A549 (cell line): ENCODE measurements around the gene PKN1. TPM values are rescaled to one million over a fixed set of nuclear protein-coding genes. Genes with fewer than 3 reads are reported as not detected.
A peak's percentile ranks its signal among the peaks of the same experiment; 100 is the strongest.

Experiments used
- ATAC-seq, 2 experiments: fragments of 200-7000 bp in 1 of 2; fragments of >200 bp in 1 of 2; cut with Nextera tagmentation in 1 of 2; cut with Tn5 transposase in 1 of 2; 3 replicates each; pipeline versions ENCODE4 v1.8.0 to v1.9.1; 2018 to 2020; ENCODE audit warnings: mild to moderate bottlenecking in 1 of 2, moderate library complexity in 1 of 2
- CTCF ChIA-PET: fragments of 300-600 bp; sonication (Branson Sonifier 250); formaldehyde crosslinking; extraction: SDS; loops from one replicate; lab custom pipeline; 2021; ENCODE audit warnings: antibody characterized with exemption, inconsistent platforms; lab: Yijun Ruan, JAX
- POLR2A ChIA-PET: fragments of 350-600 bp; formaldehyde crosslinking; extraction: SDS; loops from one replicate; lab custom pipeline; 2021; ENCODE audit warnings: antibody characterized with exemption, inconsistent platforms; lab: Yijun Ruan, JAX
- DNase-seq, 2 experiments: peaks; one replicate each; pipeline versions ENCODE4 v3.0.0 to v3.0.0-alpha.2; 2011 to 2016; ENCODE audit warnings: low read depth in 1 of 2, low spot score in 1 of 2
- FAIRE-seq: peaks from 2 replicates; lab custom pipeline; 2011; peaks lifted over from hg19 to GRCh38; lab: Jason Lieb, UNC
- H3K27ac ChIP-seq, 2 experiments: fragments of >200 bp; sonication (Bioruptor Twin); formaldehyde crosslinking; 3 replicates each; pipeline ENCODE4 v1.5.1; 2016 to 2017
- H3K4me1 ChIP-seq: fragments of >200 bp; sonication (Bioruptor Twin); formaldehyde crosslinking; 3 replicates; pipeline ENCODE4 v1.6.1; 2016
- H3K4me2 ChIP-seq: fragments of >200 bp; sonication (Bioruptor Twin); formaldehyde crosslinking; 3 replicates; pipeline ENCODE4 v1.6.1; 2016
- H3K4me3 ChIP-seq: fragments of >200 bp; sonication (Bioruptor Twin); formaldehyde crosslinking; 3 replicates; pipeline ENCODE4 v1.5.1; 2016
- H3K9me3 ChIP-seq: fragments of >200 bp; sonication (Bioruptor Twin); formaldehyde crosslinking; 3 replicates; pipeline ENCODE4 v1.6.1; 2016
- CBX8 ChIP-seq: fragments of 200-600 bp; sonication (generic); IDR thresholded peaks from 2 replicates; pipeline ENCODE4 v1.6.1; 2016
- FOSL2 ChIP-seq, 2 experiments: fragments of 450-650 bp in 1 of 2; fragments of >200 bp in 1 of 2; sonication (Bioruptor Twin) in 1 of 2; formaldehyde crosslinking; IDR thresholded peaks; 2 replicates each; pipeline versions ENCODE4 v1.5.0 to v1.6.1; 2016 to 2020; ENCODE audit warnings: mild to moderate bottlenecking in 1 of 2, moderate library complexity in 1 of 2
- HOXB5 ChIP-seq: fragments of 250-450 bp; sonication (Bioruptor Pico); IDR thresholded peaks from 2 replicates; pipeline ENCODE4 v1.5.0; 2020; ENCODE audit warnings: mild to moderate bottlenecking, moderate library complexity
- JUN ChIP-seq, 2 experiments: fragments of >200 bp; sonication (Bioruptor Twin); formaldehyde crosslinking; IDR thresholded peaks; 2 replicates in 1 of 2; 3 replicates in 1 of 2; pipeline ENCODE4 v1.6.1; 2016 to 2017
- KDM1A ChIP-seq: fragments of 200-600 bp; sonication (generic); IDR thresholded peaks from 2 replicates; pipeline ENCODE4 v1.6.1; 2016; ENCODE audit warnings: low read depth, mild to moderate bottlenecking
- KDM5A ChIP-seq: fragments of 200-600 bp; sonication (generic); IDR thresholded peaks from 2 replicates; pipeline ENCODE4 v1.6.1; 2016; ENCODE audit warnings: antibody characterized with exemption, mild to moderate bottlenecking
- POLR2A ChIP-seq: IDR thresholded peaks from 2 replicates; pipeline ENCODE4 v1.6.1; 2012; ENCODE audit warnings: mild to moderate bottlenecking, low read length
- RAD21 ChIP-seq, 2 experiments: fragments of >200 bp in 1 of 2; sonication (Bioruptor Twin) in 1 of 2; formaldehyde crosslinking in 1 of 2; IDR thresholded peaks in 1 of 2; conservative IDR thresholded peaks in 1 of 2; 2 replicates in 1 of 2; 3 replicates in 1 of 2; pipeline ENCODE4 v1.6.1; 2012 to 2018; ENCODE audit warnings: inconsistent platforms in 1 of 2
- RARB ChIP-seq: fragments of 250-450 bp; sonication (Bioruptor Pico); IDR thresholded peaks from 2 replicates; pipeline ENCODE4 v1.8.0; 2021; ENCODE audit warnings: mild to moderate bottlenecking, moderate library complexity
- RFX5 ChIP-seq: fragments of 450-650 bp; IDR thresholded peaks from 2 replicates; pipeline ENCODE4 v1.7.1; 2014; ENCODE audit warnings: antibody characterized with exemption, mild to moderate bottlenecking, moderate library complexity
- whole genome bisulfite sequencing: methylation state at CpG from one replicate; pipeline ENCODE4 v1.1.6; 2017; ENCODE audit errors: missing lambda C conversion rate; 5-methylcytosine and 5-hydroxymethylcytosine counted together
- polyA plus RNA-seq, 4 experiments: library from polyadenylated mRNA; depleted of rRNA in 3 of 4; stranded (reverse); fragments of >200 nt; fragmentation: RNase III in 1 of 4; extraction: RNeasy Plus Mini Kit Qiagen cat#74134 plus additional on column Dnase treatment in 1 of 4; gene quantifications; 2 replicates in 3 of 4; 3 replicates in 1 of 4; pipeline ENCODE4 v1.2.3, GENCODE V29; 2011 to 2017
- TF ChIP-seq, protein P1 (sequence below): IDR thresholded peaks from 2 replicates; pipeline ENCODE4 v1.6.1; 2012
- TF ChIP-seq, protein P2 (sequence below): fragments of 150-350 bp; IDR thresholded peaks from 2 replicates; pipeline ENCODE4 v1.6.1; 2014; ENCODE audit warnings: low read depth, mild to moderate bottlenecking, low read length
- TF ChIP-seq, protein P3 (sequence below): fragments of >200 bp; sonication (Bioruptor Twin); formaldehyde crosslinking; IDR thresholded peaks from 3 replicates; pipeline ENCODE4 v1.5.1; 2016
- TF ChIP-seq, protein P4 (sequence below): IDR thresholded peaks from 2 replicates; pipeline ENCODE4 v1.6.1; 2012
- TF ChIP-seq, protein P5 (sequence below): fragments of 250-450 bp; sonication (Bioruptor Pico); IDR thresholded peaks from 2 replicates; pipeline ENCODE4 v1.5.0; 2020; ENCODE audit warnings: low read depth, mild to moderate bottlenecking, moderate library complexity

PKN1 gene
- polyA plus RNA-seq, 2 of the 4 experiments (the other 2 are of a cell fraction), result 33.4 to 37.3 TPM

DNA sequence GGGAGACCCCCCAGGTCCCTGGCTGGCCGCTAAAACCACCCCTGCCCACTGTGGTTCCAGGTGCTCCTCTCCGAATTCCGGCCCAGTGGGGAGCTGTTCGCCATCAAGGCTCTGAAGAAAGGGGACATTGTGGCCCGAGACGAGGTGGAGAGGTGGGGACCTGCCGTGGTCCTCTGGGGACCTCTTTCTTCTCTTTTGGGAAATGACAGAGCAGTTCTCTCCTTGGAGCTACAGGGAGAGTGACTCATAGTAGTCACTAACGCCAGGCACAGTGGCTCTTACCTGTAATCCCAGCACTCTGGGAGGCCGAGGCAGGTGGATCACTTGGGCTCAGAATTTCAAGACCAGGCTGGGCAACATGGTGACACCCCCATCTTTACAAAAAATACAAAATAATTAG is 34.7 kb downstream of the PKN1 start:
- no peak for DNase-seq
- 83% methylated on average over 9 of the region's 9 CpGs for WGBS
- CTCF ChIA-PET, result interaction anchor here (0.8 to 2.7 kb wide), 8 partner anchors 12 to 331 kb away, joined by 3 to 22 read pairs (median 3); partner anchors contain the start of gene ASF1B

DNA sequence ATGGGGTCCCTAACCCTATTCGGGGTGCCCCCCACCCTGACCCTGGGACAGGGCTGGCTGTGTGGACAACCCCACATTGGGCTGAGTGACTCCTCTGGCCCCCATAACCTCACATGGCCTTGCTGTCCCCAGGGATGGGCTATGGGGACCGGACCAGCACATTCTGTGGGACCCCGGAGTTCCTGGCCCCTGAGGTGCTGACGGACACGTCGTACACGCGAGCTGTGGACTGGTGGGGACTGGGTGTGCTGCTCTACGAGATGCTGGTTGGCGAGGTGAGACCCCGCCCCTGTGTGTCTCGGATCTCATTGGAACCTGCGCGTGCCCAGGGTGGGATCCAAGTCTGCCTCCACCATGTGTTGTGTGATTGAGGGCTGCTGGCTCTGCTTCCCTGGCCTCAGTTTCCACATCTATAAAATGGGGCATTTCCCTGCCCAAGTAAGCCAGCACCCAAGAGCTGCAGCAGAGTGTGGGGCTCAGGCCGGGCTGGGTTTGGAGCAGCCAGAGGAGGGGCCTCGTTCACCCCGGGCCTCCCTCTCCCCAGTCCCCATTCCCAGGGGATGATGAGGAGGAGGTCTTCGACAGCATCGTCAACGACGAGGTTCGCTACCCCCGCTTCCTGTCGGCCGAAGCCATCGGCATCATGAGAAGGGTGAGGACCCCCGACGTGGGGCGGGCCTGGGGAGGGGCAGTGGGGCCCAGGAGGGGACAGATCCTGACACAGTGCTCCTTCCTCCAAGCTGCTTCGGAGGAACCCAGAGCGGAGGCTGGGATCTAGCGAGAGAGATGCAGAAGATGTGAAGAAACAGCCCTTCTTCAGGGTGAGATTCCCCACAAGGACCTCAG is 37.1 kb downstream of the PKN1 start:
- CTCF ChIA-PET, result interaction anchor here (1.2 kb wide), 1 partner anchor 35 kb away, joined by 3 read pairs; no protein-coding TSS in a partner anchor
- no peaks in the 10 kb centered on the region for H3K9me3 ChIP-seq
- POLR2A ChIA-PET, result no interaction called here
- WGBS, result 91% methylated on average over 14 of the region's 32 CpGs
- no peak overlapping the region for H3K4me2 ChIP-seq
- ATAC-seq (no peak), FAIRE-seq (no peak), DNase-seq (no peak)
- H3K27ac ChIP-seq, result no peak overlapping the region
- no peak overlapping the region for H3K4me3 ChIP-seq
- peaks cover 6% of the 10 kb centered on the region for H3K4me1 ChIP-seq
- TF ChIP-seq RAD21 (conservative IDR thresholded peaks at IDR 0.05 in 1 of 2, IDR thresholded peaks at IDR 0.05 in 1 of 2) (no peak), FOSL2 (IDR thresholded peaks at IDR 0.05) (no peak), FOSL2 (CRISPR knock-in tag; IDR thresholded peaks at IDR 0.05) (no peak), RFX5 (no peak), KDM5A (no peak), CBX8 (no peak), HOXB5 (CRISPR knock-in tag) (no peak), RARB (CRISPR knock-in tag) (no peak), POLR2A (no peak), JUN (IDR thresholded peaks at IDR 0.05) (no peak)
- TF ChIP-seq, protein P1, sequence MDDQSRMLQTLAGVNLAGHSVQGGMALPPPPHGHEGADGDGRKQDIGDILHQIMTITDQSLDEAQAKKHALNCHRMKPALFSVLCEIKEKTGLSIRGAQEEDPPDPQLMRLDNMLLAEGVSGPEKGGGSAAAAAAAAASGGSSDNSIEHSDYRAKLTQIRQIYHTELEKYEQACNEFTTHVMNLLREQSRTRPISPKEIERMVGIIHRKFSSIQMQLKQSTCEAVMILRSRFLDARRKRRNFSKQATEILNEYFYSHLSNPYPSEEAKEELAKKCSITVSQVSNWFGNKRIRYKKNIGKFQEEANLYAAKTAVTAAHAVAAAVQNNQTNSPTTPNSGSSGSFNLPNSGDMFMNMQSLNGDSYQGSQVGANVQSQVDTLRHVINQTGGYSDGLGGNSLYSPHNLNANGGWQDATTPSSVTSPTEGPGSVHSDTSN, result no peak
- TF ChIP-seq, protein P2, sequence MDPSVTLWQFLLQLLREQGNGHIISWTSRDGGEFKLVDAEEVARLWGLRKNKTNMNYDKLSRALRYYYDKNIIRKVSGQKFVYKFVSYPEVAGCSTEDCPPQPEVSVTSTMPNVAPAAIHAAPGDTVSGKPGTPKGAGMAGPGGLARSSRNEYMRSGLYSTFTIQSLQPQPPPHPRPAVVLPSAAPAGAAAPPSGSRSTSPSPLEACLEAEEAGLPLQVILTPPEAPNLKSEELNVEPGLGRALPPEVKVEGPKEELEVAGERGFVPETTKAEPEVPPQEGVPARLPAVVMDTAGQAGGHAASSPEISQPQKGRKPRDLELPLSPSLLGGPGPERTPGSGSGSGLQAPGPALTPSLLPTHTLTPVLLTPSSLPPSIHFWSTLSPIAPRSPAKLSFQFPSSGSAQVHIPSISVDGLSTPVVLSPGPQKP, result no peak
- TF ChIP-seq, protein P3, sequence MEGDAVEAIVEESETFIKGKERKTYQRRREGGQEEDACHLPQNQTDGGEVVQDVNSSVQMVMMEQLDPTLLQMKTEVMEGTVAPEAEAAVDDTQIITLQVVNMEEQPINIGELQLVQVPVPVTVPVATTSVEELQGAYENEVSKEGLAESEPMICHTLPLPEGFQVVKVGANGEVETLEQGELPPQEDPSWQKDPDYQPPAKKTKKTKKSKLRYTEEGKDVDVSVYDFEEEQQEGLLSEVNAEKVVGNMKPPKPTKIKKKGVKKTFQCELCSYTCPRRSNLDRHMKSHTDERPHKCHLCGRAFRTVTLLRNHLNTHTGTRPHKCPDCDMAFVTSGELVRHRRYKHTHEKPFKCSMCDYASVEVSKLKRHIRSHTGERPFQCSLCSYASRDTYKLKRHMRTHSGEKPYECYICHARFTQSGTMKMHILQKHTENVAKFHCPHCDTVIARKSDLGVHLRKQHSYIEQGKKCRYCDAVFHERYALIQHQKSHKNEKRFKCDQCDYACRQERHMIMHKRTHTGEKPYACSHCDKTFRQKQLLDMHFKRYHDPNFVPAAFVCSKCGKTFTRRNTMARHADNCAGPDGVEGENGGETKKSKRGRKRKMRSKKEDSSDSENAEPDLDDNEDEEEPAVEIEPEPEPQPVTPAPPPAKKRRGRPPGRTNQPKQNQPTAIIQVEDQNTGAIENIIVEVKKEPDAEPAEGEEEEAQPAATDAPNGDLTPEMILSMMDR, result no peak
- TF ChIP-seq, protein P4, sequence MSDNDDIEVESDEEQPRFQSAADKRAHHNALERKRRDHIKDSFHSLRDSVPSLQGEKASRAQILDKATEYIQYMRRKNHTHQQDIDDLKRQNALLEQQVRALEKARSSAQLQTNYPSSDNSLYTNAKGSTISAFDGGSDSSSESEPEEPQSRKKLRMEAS, result no peak
- TF ChIP-seq, protein P5, sequence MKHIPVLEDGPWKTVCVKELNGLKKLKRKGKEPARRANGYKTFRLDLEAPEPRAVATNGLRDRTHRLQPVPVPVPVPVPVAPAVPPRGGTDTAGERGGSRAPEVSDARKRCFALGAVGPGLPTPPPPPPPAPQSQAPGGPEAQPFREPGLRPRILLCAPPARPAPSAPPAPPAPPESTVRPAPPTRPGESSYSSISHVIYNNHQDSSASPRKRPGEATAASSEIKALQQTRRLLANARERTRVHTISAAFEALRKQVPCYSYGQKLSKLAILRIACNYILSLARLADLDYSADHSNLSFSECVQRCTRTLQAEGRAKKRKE (CRISPR knock-in tag), result no peak

More for the DNA sequence above, 34.7 kb downstream of the PKN1 start:
- Histone ChIP-seq H3K4me2 (no peak overlapping the region), H3K4me3 (no peak overlapping the region), H3K9me3 (no peaks in the 10 kb centered on the region), H3K27ac (no peak overlapping the region)
- ATAC-seq, result 0 out of 6 replicates have a peak, but pooled peaks of 1 of the 2 experiments have one; percentile 12
- FAIRE-seq, result no peak
- TF ChIP-seq RAD21 (conservative IDR thresholded peaks at IDR 0.05 in 1 of 2, IDR thresholded peaks at IDR 0.05 in 1 of 2) (peak in 1 of 2 experiments; percentile 46; a peak in 3 of 5 replicates), KDM1A (no peak), FOSL2 (IDR thresholded peaks at IDR 0.05) (no peak), FOSL2 (CRISPR knock-in tag; IDR thresholded peaks at IDR 0.05) (peak; percentile 31; the same call in 1 of the 2 replicates)
- TF ChIP-seq, protein P3, result 0 out of 3 replicates have a peak, but pooled peaks have one; percentile 10
- TF ChIP-seq, all 56 proteins: peak for 3
- POLR2A ChIA-PET, result no interaction called here
- H3K4me1 ChIP-seq, result 0 out of 3 replicates have a peak, but pooled peaks cover 2% of the 10 kb centered on the region
